ENCODE data around the gene FBXL7.

- no peak for TF ChIP-seq CTCF (IDR thresholded peaks at IDR 0.05)
- no peak for TF ChIP-seq POLR2A (IDR thresholded peaks at IDR 0.05)
Measured at GRCh38 chr5:15914638-15915037, 414.7 kb downstream of the FBXL7 start.

All from lower leg skin (tissue), 3 donors.